Vagina (tissue), 2 donors: Measurements from ENCODE around the gene PRSS33. TPM values are rescaled to one million over a fixed set of nuclear protein-coding genes. Genes with fewer than 3 reads are reported as not detected.

Experiments used
- DNase-seq, 2 donors: peaks; one replicate each; pipeline ENCODE4 v3.0.0-alpha.2; 2017; ENCODE audit errors: extremely low spot score in 2 of 2
- H3K27ac ChIP-seq: fragments of 200-600 bp; sonication (generic); one replicate; pipeline ENCODE4 v1.5.1; 2019
- H3K27me3 ChIP-seq: fragments of 200-600 bp; sonication (generic); one replicate; pipeline ENCODE4 v1.5.1; 2019
- H3K36me3 ChIP-seq, 2 donors: fragments of 200-600 bp; sonication (generic); one replicate each; pipeline ENCODE4 v1.5.1; 2017 to 2019
- H3K4me1 ChIP-seq: fragments of 200-600 bp; sonication (generic); one replicate; pipeline ENCODE4 v1.5.1; 2019
- H3K4me3 ChIP-seq, 2 donors: fragments of 200-600 bp; sonication (generic); 1 replicate in 1 of 2; 2 replicates in 1 of 2; pipeline ENCODE4 v1.5.1; 2016 to 2019
- H3K9me3 ChIP-seq: fragments of 200-600 bp; sonication (generic); one replicate; pipeline ENCODE4 v1.5.1; 2019
- POLR2A ChIP-seq, 2 donors: fragments of 450-650 bp; IDR thresholded peaks; one replicate each; pipeline ENCODE4 v1.6.1; 2017; ENCODE audit warnings: antibody characterized with exemption in 2 of 2, mild to moderate bottlenecking in 2 of 2, moderate library complexity in 2 of 2
- POLR2AphosphoS5 ChIP-seq, 2 donors: sonication (generic); formaldehyde crosslinking; IDR thresholded peaks; one replicate each; pipeline ENCODE4 v1.9.0; 2017; ENCODE audit warnings: antibody characterized with exemption in 2 of 2, mild to moderate bottlenecking in 2 of 2, low read depth in 1 of 2; ENCODE audit not compliant: insufficient read depth in 1 of 2
- intact Hi-C: fragments of 100-400 bp; cut with DNase I; formaldehyde crosslinking; loops from one replicate; pipeline ENCODE4 v1.15.1; 2023
- total RNA-seq: library from RNA; depleted of rRNA; stranded (reverse); fragments of >200 nt; gene quantifications from one replicate; pipeline ENCODE4 v1.2.3, GENCODE V29; 2016
- TF ChIP-seq, protein P1 (sequence below), 3 experiments: fragments of 450-650 bp in 2 of 3; fragments of 200-600 bp in 1 of 3; sonication (generic) in 1 of 3; IDR thresholded peaks; one replicate each; pipeline ENCODE4 v1.5.1; 2017 to 2019; ENCODE audit warnings: antibody characterized with exemption in 3 of 3, mild to moderate bottlenecking in 2 of 3, moderate library complexity in 2 of 3

Gene PRSS33
- total RNA-seq, 1 donor from 2014 or later, result not detected

DNA sequence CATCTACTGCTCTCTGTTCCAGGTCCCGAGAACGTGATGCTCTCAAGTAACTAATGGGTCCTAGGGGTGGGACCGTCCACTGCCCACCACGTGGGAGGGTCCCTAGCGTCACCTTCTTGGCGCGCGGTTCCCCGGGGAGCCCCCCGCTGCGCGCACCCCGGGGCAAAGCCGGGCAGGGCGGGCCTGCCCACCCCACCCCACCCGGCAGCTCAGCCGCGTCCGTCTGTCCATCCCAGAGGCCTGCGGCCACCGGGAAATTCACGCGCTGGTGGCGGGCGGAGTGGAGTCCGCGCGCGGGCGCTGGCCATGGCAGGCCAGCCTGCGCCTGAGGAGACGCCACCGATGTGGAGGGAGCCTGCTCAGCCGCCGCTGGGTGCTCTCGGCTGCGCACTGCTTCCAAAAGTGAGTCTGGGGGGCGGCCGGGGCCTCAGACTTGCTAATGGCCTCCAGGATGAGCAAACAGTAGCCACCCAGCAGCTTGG is 11.4 kb upstream of the PRSS33 start:
- intact Hi-C loops, result no loop called here
- no peaks in the 10 kb centered on the region for H3K9me3 ChIP-seq
- DNase-seq, result no peak
- no peaks in the 10 kb centered on the region for H3K4me1 ChIP-seq
- H3K27ac ChIP-seq, result no peak overlapping the region
- no peaks in the 10 kb centered on the region for H3K36me3 ChIP-seq
- no peak overlapping the region for H3K4me3 ChIP-seq
- TF ChIP-seq, protein P1, sequence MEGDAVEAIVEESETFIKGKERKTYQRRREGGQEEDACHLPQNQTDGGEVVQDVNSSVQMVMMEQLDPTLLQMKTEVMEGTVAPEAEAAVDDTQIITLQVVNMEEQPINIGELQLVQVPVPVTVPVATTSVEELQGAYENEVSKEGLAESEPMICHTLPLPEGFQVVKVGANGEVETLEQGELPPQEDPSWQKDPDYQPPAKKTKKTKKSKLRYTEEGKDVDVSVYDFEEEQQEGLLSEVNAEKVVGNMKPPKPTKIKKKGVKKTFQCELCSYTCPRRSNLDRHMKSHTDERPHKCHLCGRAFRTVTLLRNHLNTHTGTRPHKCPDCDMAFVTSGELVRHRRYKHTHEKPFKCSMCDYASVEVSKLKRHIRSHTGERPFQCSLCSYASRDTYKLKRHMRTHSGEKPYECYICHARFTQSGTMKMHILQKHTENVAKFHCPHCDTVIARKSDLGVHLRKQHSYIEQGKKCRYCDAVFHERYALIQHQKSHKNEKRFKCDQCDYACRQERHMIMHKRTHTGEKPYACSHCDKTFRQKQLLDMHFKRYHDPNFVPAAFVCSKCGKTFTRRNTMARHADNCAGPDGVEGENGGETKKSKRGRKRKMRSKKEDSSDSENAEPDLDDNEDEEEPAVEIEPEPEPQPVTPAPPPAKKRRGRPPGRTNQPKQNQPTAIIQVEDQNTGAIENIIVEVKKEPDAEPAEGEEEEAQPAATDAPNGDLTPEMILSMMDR (IDR thresholded peaks at IDR 0.05), result no peak
- no peak for TF ChIP-seq POLR2A (IDR thresholded peaks at IDR 0.05)
- no peak for TF ChIP-seq POLR2AphosphoS5 (IDR thresholded peaks at IDR 0.05; ENCODE audit: insufficient read depth in 1 of 2, low read depth in 1 of 2)
- no peaks in the 10 kb centered on the region for H3K27me3 ChIP-seq

GRCh38 chr16:2795395-2796143 is 8.2 kb upstream of the PRSS33 start:
- intact Hi-C loops, result no loop called here
- TF ChIP-seq POLR2A (IDR thresholded peaks at IDR 0.05), result no peak
- TF ChIP-seq POLR2AphosphoS5 (IDR thresholded peaks at IDR 0.05; ENCODE audit: insufficient read depth in 1 of 2, low read depth in 1 of 2), result no peak
- TF ChIP-seq, protein P1 (IDR thresholded peaks at IDR 0.05), result no peak
- no peaks in the 10 kb centered on the region for H3K27me3 ChIP-seq
- no peaks in the 10 kb centered on the region for H3K36me3 ChIP-seq
- H3K27ac ChIP-seq, result no peak overlapping the region
- no peaks in the 10 kb centered on the region for H3K4me1 ChIP-seq
- DNase-seq, result no peak
- no peak overlapping the region for H3K4me3 ChIP-seq
- H3K9me3 ChIP-seq, result no peaks in the 10 kb centered on the region

DNA sequence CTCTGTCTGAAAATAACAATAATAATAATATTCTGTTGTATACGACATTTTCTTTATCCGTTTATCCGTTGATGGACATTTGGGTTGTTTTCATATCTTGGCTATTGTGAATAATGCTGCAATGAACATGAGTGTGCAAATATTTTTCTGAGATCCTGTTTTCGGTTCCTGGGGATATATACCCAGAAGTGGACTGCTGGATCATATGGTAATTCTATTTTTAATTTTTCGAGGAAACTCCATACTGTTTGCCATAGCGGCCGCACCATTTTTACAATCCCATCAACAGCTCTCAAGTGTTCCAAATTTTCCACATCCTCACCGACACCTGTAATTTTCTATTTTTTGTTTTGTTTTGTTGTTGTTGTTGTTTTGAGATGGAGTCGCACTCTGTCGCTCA is 5.6 kb upstream of the PRSS33 start:
- H3K36me3 ChIP-seq, result no peaks in the 10 kb centered on the region
- no peaks in the 10 kb centered on the region for H3K9me3 ChIP-seq
- H3K27ac ChIP-seq, result no peak overlapping the region
- H3K4me1 ChIP-seq, result no peaks in the 10 kb centered on the region
- no peak for DNase-seq
- H3K4me3 ChIP-seq, result no peak overlapping the region
- TF ChIP-seq, protein P1 (IDR thresholded peaks at IDR 0.05), result no peak
- no peak for TF ChIP-seq POLR2A (IDR thresholded peaks at IDR 0.05)
- no peak for TF ChIP-seq POLR2AphosphoS5 (IDR thresholded peaks at IDR 0.05; ENCODE audit: insufficient read depth in 1 of 2, low read depth in 1 of 2)
- no peaks in the 10 kb centered on the region for H3K27me3 ChIP-seq
- intact Hi-C loops, result no loop called here

GRCh38 chr16:2791174-2791573 is 3.8 kb upstream of the PRSS33 start:
- H3K9me3 ChIP-seq, result no peaks in the 10 kb centered on the region
- no peaks in the 10 kb centered on the region for H3K27me3 ChIP-seq
- no peak overlapping the region for H3K4me3 ChIP-seq
- intact Hi-C loops, result no loop called here
- DNase-seq, result no peak
- H3K27ac ChIP-seq, result no peak overlapping the region
- TF ChIP-seq, protein P1 (IDR thresholded peaks at IDR 0.05), result no peak
- TF ChIP-seq POLR2A (IDR thresholded peaks at IDR 0.05), result no peak
- TF ChIP-seq POLR2AphosphoS5 (IDR thresholded peaks at IDR 0.05; ENCODE audit: insufficient read depth in 1 of 2, low read depth in 1 of 2), result no peak
- no peaks in the 10 kb centered on the region for H3K4me1 ChIP-seq
- H3K36me3 ChIP-seq, result no peaks in the 10 kb centered on the region

- Histone ChIP-seq H3K27me3 (no peaks in the 10 kb centered on the region), H3K9me3 (no peaks in the 10 kb centered on the region), H3K4me1 (peaks cover 3% of the 10 kb centered on the region), H3K4me3 (no peak overlapping the region), H3K36me3 (no peaks in the 10 kb centered on the region), H3K27ac (no peak overlapping the region)
- intact Hi-C loops, result no loop called here
- TF ChIP-seq POLR2A (IDR thresholded peaks at IDR 0.05), result no peak
- no peak for TF ChIP-seq POLR2AphosphoS5 (IDR thresholded peaks at IDR 0.05; ENCODE audit: insufficient read depth in 1 of 2, low read depth in 1 of 2)
- TF ChIP-seq, protein P1 (IDR thresholded peaks at IDR 0.05), result no peak
- DNase-seq, result no peak
These were observed 3.3 kb upstream of the PRSS33 start for GRCh38 chr16:2790631-2791030.
